HepG2 (cell line): ENCODE data around the gene SP7. TPM values are rescaled to one million over a fixed set of nuclear protein-coding genes. Genes with fewer than 3 reads are reported as not detected.
A peak's percentile ranks its signal among the peaks of the same experiment; 100 is the strongest.

Experiments
- ISX ChIP-seq: sonication (generic); formaldehyde crosslinking; conservative IDR thresholded peaks from 2 replicates; pipeline ENCODE4 v1.5.0; 2020; ENCODE audit warnings: missing genetic modification reagents
- MIER2 ChIP-seq: IDR thresholded peaks from 2 replicates; pipeline ENCODE4 v1.6.1; 2016; ENCODE audit warnings: missing biosample characterization, missing genetic modification reagents
- NFKB2 ChIP-seq: sonication (generic); formaldehyde crosslinking; IDR thresholded peaks from 2 replicates; pipeline ENCODE4 v1.4.0; 2020; ENCODE audit warnings: missing genetic modification reagents, borderline replicate concordance
- POLR2A ChIP-seq, 2 experiments: IDR thresholded peaks; 2 replicates each; pipeline ENCODE4 v1.6.1; 2011; ENCODE audit warnings: low read depth in 2 of 2, low read length in 2 of 2, mild to moderate bottlenecking in 1 of 2, moderate library complexity in 1 of 2; ENCODE audit not compliant: insufficient read depth in 1 of 2
- SKI ChIP-seq: fragments of 450-650 bp; IDR thresholded peaks from one replicate; pipeline ENCODE4 v1.6.1; 2018; ENCODE audit warnings: mild to moderate bottlenecking; ENCODE audit not compliant: partially characterized antibody
- ZBTB8A ChIP-seq: sonication (generic); formaldehyde crosslinking; IDR thresholded peaks from 2 replicates; pipeline ENCODE4 v1.4.0; 2020; ENCODE audit warnings: mild to moderate bottlenecking, low read depth, missing genetic modification reagents, borderline replicate concordance
- ZMAT3 ChIP-seq: sonication (generic); formaldehyde crosslinking; conservative IDR thresholded peaks from 2 replicates; pipeline ENCODE4 v1.7.0; 2021; ENCODE audit warnings: missing genetic modification reagents
- ZNF678 ChIP-seq: sonication (generic); formaldehyde crosslinking; IDR thresholded peaks from 2 replicates; pipeline ENCODE4 v1.4.0; 2020; ENCODE audit warnings: mild to moderate bottlenecking, missing genetic modification reagents
- polyA plus RNA-seq, 8 experiments: library from polyadenylated mRNA; depleted of rRNA in 3 of 8; stranded (reverse) in 7 of 8; unstranded in 1 of 8; fragments of >200 nt; fragmentation: Illumina TruSeq in 4 of 8; extraction: Trizol in 4 of 8; gene quantifications; 2 replicates each; pipeline versions ENCODE4 v1.2.1 to v1.2.3, GENCODE V29; 2011 to 2016; ENCODE audit warnings: low read depth in 4 of 8, missing spikeins in 1 of 8, mixed read lengths in 1 of 8; ENCODE audit not compliant: insufficient read depth in 1 of 8
- total RNA-seq, 5 experiments: library from RNA; depleted of rRNA; stranded (reverse); fragments of >200 nt; fragmentation: Illumina TruSeq; extraction: Trizol; gene quantifications; 2 replicates each; pipeline ENCODE4 v1.2.3, GENCODE V29; 2016; ENCODE audit warnings: low read depth in 1 of 5
- TF ChIP-seq, protein P1 (sequence below): sonication (generic); formaldehyde crosslinking; IDR thresholded peaks from 2 replicates; pipeline ENCODE4 v1.5.1; 2020; ENCODE audit warnings: mild to moderate bottlenecking, missing genetic modification reagents, moderate library complexity
- TF ChIP-seq, protein P2 (sequence below): fragments of 450-650 bp; IDR thresholded peaks from 2 replicates; pipeline ENCODE4 v1.6.1; 2016
- TF ChIP-seq, protein P3 (sequence below): sonication (generic); formaldehyde crosslinking; conservative IDR thresholded peaks from 2 replicates; pipeline ENCODE4 v1.4.0; 2020; ENCODE audit warnings: missing genetic modification reagents
- TF ChIP-seq, protein P4 (sequence below): sonication (generic); formaldehyde crosslinking; IDR thresholded peaks from 2 replicates; pipeline ENCODE4 v1.8.0; 2022; ENCODE audit warnings: missing genetic modification reagents, mild to moderate bottlenecking, moderate library complexity, borderline replicate concordance
- TF ChIP-seq, protein P5 (sequence below): sonication (generic); formaldehyde crosslinking; conservative IDR thresholded peaks from 2 replicates; pipeline ENCODE4 v1.4.0; 2020; ENCODE audit warnings: mild to moderate bottlenecking, missing genetic modification reagents, moderate library complexity

SP7 gene
- total and polyA plus RNA-seq, 2 of the 13 experiments (the other 11 are each of a cell fraction or from before 2014, with no cell fraction given), result not detected

DNA sequence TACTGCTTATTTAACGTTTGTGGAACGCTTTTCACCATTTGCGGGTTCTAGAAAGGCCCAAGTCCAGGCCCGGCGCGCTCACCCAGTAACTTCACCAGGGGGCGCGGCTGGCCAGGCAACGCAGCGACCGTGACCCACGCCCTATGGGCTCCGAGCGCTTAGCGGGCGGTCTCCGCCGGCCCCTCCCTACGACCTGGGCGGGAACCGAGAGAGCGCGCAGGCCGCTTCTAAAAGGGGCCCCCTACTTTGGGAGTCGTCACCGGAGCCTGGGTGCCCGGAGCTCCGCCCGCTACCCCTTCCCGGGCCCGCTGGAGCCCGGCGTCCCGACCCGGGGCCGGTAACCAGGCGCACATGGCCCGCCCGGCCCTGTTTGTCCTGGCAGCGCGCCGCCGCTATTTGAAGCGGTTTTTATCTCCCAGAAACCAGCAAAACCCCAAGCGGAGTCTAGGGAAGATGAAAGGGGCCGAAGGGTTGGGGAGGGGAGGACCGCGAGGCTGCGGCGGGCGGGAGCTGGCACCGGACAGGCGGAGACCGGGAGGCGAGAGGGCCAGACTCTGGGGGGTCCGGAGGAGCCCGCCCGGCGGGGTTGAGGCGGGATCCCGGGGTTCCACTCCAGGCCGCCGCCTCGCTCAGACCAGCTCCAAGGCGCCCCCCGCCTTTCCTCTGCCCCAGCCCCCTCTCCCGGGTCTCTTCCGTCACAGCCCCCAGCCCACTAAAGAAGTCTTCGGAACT, 11.2 kb downstream of the SP7 start (continued):
- TF ChIP-seq, protein P1, sequence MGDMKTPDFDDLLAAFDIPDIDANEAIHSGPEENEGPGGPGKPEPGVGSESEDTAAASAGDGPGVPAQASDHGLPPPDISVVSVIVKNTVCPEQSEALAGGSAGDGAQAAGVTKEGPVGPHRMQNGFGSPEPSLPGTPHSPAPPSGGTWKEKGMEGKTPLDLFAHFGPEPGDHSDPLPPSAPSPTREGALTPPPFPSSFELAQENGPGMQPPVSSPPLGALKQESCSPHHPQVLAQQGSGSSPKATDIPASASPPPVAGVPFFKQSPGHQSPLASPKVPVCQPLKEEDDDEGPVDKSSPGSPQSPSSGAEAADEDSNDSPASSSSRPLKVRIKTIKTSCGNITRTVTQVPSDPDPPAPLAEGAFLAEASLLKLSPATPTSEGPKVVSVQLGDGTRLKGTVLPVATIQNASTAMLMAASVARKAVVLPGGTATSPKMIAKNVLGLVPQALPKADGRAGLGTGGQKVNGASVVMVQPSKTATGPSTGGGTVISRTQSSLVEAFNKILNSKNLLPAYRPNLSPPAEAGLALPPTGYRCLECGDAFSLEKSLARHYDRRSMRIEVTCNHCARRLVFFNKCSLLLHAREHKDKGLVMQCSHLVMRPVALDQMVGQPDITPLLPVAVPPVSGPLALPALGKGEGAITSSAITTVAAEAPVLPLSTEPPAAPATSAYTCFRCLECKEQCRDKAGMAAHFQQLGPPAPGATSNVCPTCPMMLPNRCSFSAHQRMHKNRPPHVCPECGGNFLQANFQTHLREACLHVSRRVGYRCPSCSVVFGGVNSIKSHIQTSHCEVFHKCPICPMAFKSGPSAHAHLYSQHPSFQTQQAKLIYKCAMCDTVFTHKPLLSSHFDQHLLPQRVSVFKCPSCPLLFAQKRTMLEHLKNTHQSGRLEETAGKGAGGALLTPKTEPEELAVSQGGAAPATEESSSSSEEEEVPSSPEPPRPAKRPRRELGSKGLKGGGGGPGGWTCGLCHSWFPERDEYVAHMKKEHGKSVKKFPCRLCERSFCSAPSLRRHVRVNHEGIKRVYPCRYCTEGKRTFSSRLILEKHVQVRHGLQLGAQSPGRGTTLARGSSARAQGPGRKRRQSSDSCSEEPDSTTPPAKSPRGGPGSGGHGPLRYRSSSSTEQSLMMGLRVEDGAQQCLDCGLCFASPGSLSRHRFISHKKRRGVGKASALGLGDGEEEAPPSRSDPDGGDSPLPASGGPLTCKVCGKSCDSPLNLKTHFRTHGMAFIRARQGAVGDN, result peak; percentile 95
- TF ChIP-seq MIER2 (CRISPR knock-in tag), result no peak
- TF ChIP-seq, protein P2, sequence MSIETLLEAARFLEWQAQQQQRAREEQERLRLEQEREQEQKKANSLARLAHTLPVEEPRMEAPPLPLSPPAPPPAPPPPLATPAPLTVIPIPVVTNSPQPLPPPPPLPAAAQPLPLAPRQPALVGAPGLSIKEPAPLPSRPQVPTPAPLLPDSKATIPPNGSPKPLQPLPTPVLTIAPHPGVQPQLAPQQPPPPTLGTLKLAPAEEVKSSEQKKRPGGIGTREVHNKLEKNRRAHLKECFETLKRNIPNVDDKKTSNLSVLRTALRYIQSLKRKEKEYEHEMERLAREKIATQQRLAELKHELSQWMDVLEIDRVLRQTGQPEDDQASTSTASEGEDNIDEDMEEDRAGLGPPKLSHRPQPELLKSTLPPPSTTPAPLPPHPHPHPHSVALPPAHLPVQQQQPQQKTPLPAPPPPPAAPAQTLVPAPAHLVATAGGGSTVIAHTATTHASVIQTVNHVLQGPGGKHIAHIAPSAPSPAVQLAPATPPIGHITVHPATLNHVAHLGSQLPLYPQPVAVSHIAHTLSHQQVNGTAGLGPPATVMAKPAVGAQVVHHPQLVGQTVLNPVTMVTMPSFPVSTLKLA, result peak; percentile 13; the same call in 1 of the 2 replicates
- TF ChIP-seq, protein P3, sequence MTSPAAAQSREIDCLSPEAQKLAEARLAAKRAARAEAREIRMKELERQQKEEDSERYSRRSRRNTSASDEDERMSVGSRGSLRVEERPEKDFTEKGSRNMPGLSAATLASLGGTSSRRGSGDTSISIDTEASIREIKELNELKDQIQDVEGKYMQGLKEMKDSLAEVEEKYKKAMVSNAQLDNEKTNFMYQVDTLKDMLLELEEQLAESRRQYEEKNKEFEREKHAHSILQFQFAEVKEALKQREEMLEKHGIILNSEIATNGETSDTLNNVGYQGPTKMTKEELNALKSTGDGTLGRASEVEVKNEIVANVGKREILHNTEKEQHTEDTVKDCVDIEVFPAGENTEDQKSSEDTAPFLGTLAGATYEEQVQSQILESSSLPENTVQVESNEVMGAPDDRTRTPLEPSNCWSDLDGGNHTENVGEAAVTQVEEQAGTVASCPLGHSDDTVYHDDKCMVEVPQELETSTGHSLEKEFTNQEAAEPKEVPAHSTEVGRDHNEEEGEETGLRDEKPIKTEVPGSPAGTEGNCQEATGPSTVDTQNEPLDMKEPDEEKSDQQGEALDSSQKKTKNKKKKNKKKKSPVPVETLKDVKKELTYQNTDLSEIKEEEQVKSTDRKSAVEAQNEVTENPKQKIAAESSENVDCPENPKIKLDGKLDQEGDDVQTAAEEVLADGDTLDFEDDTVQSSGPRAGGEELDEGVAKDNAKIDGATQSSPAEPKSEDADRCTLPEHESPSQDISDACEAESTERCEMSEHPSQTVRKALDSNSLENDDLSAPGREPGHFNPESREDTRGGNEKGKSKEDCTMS (CRISPR knock-in tag), result no peak
- peak; percentile 61; the same call in 1 of the 2 replicates for TF ChIP-seq ZMAT3 (CRISPR knock-in tag)
- TF ChIP-seq, protein P4, sequence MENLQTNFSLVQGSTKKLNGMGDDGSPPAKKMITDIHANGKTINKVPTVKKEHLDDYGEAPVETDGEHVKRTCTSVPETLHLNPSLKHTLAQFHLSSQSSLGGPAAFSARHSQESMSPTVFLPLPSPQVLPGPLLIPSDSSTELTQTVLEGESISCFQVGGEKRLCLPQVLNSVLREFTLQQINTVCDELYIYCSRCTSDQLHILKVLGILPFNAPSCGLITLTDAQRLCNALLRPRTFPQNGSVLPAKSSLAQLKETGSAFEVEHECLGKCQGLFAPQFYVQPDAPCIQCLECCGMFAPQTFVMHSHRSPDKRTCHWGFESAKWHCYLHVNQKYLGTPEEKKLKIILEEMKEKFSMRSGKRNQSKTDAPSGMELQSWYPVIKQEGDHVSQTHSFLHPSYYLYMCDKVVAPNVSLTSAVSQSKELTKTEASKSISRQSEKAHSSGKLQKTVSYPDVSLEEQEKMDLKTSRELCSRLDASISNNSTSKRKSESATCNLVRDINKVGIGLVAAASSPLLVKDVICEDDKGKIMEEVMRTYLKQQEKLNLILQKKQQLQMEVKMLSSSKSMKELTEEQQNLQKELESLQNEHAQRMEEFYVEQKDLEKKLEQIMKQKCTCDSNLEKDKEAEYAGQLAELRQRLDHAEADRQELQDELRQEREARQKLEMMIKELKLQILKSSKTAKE (CRISPR knock-in tag), result no peak
- no peak; the same call in 1 of the 2 replicates for TF ChIP-seq ZNF678
- peak; percentile 53 for TF ChIP-seq SKI
- peak; percentile 86; the same call in 1 of the 2 replicates for TF ChIP-seq NFKB2 (CRISPR knock-in tag)
- no peak for TF ChIP-seq ZBTB8A (CRISPR knock-in tag)
- no peak for TF ChIP-seq ISX
- peak; percentile 45 to 57 for TF ChIP-seq POLR2A (IDR thresholded peaks at IDR 0.05; ENCODE audit: insufficient read depth in 1 of 2, low read depth in 2 of 2, low read length in 2 of 2)
- TF ChIP-seq, protein P5, sequence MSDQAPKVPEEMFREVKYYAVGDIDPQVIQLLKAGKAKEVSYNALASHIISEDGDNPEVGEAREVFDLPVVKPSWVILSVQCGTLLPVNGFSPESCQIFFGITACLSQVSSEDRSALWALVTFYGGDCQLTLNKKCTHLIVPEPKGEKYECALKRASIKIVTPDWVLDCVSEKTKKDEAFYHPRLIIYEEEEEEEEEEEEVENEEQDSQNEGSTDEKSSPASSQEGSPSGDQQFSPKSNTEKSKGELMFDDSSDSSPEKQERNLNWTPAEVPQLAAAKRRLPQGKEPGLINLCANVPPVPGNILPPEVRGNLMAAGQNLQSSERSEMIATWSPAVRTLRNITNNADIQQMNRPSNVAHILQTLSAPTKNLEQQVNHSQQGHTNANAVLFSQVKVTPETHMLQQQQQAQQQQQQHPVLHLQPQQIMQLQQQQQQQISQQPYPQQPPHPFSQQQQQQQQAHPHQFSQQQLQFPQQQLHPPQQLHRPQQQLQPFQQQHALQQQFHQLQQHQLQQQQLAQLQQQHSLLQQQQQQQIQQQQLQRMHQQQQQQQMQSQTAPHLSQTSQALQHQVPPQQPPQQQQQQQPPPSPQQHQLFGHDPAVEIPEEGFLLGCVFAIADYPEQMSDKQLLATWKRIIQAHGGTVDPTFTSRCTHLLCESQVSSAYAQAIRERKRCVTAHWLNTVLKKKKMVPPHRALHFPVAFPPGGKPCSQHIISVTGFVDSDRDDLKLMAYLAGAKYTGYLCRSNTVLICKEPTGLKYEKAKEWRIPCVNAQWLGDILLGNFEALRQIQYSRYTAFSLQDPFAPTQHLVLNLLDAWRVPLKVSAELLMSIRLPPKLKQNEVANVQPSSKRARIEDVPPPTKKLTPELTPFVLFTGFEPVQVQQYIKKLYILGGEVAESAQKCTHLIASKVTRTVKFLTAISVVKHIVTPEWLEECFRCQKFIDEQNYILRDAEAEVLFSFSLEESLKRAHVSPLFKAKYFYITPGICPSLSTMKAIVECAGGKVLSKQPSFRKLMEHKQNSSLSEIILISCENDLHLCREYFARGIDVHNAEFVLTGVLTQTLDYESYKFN, result no peak; the same call in 1 of the 2 replicates
